Hematopoietic multipotent progenitor cell treated with erythropoietin and hydrocortisone succinate and interleukin-3 and kit ligand, for 15 days (in vitro differentiated cells): ENCODE results near the gene TBXA2R.
"Not testable (repeated sequence)": the region's sequence is repeated elsewhere in the genome, so short reads cannot be mapped to it uniquely, and the experiment has no call there.

ENCODE experiments used
- DNase-seq: peaks from one replicate; pipeline ENCODE4 v3.0.0-alpha.2; 2015; ENCODE audit warnings: low spot score

TBXA2R gene

GRCh38 chr19:3606690-3607289, at the start of gene TBXA2R:
Gene TBXA2R, minus strand, starts transcription at chr19:3606875. Its CDS starts 6,241 bp downstream, at chr19:3600634.
- peak; percentile 7 for DNase-seq

- no peak for DNase-seq
Measured at GRCh38 chr19:3656073-3656746, 49.5 kb upstream of the TBXA2R start.

- no peak for DNase-seq
Measured at GRCh38 chr19:3655402-3656072, 48.9 kb upstream of the TBXA2R start.

- DNase-seq, result peak; percentile 4
Measured at GRCh38 chr19:3653865-3654513, 47.3 kb upstream of the TBXA2R start.

- DNase-seq, result no peak
Measured at GRCh38 chr19:3653081-3653795, 46.6 kb upstream of the TBXA2R start.

- DNase-seq, result no peak
Measured at GRCh38 chr19:3652422-3652821, 45.7 kb upstream of the TBXA2R start.

GRCh38 chr19:3651684-3652083, 45.0 kb upstream of the TBXA2R start:
- DNase-seq, result no peak

- no peak for DNase-seq
Measured at GRCh38 chr19:3649888-3650287, 43.2 kb upstream of the TBXA2R start.

GRCh38 chr19:3648037-3648905, 41.6 kb upstream of the TBXA2R start:
- DNase-seq, result no peak

- DNase-seq, result not testable (repeated sequence)
Measured at GRCh38 chr19:3647102-3647501, 40.4 kb upstream of the TBXA2R start.

GRCh38 chr19:3646336-3647092, 39.8 kb upstream of the TBXA2R start:
- DNase-seq, result no peak

GRCh38 chr19:3645726-3646125, 39.1 kb upstream of the TBXA2R start:
- no peak for DNase-seq

- no peak for DNase-seq
Measured at GRCh38 chr19:3645067-3645396, 38.4 kb upstream of the TBXA2R start.

GRCh38 chr19:3644351-3645066, 37.8 kb upstream of the TBXA2R start:
- no peak for DNase-seq

GRCh38 chr19:3643674-3644313, 37.1 kb upstream of the TBXA2R start:
- no peak for DNase-seq

- DNase-seq, result peak; percentile 24
Measured at GRCh38 chr19:3642987-3643673, 36.5 kb upstream of the TBXA2R start.

GRCh38 chr19:3642296-3642695, 35.6 kb upstream of the TBXA2R start:
- DNase-seq, result no peak

- no peak for DNase-seq
Measured at GRCh38 chr19:3641515-3642269, 35.0 kb upstream of the TBXA2R start.
